Neural progenitor cell (in vitro differentiated cells): Measurements from ENCODE around the gene TMEM131L. TPM values are rescaled to one million over a fixed set of nuclear protein-coding genes. Genes with fewer than 3 reads are reported as not detected.
"Not testable (repeated sequence)": the region's sequence is repeated elsewhere in the genome, so short reads cannot be mapped to it uniquely, and the experiment has no call there.

Experiments used
- DNase-seq: peaks from one replicate; pipeline ENCODE4 v3.0.0-alpha.2; 2016; ENCODE audit warnings: low spot score
- H2AFZ ChIP-seq: fragments of 200-600 bp; sonication (generic); replicated peaks from 2 replicates; pipeline ENCODE4 v1.6.1; 2016; ENCODE audit warnings: antibody characterized with exemption
- H3F3A ChIP-seq: fragments of 200-600 bp; sonication (generic); 2 replicates; pipeline ENCODE4 v1.6.1; 2016; ENCODE audit warnings: antibody characterized with exemption, low read depth
- H3K27ac ChIP-seq: fragments of 200-600 bp; sonication (generic); 2 replicates; pipeline ENCODE4 v1.5.1; 2016; ENCODE audit warnings: mild to moderate bottlenecking
- H3K27me3 ChIP-seq: fragments of 200-600 bp; sonication (generic); 2 replicates; pipeline ENCODE4 v1.6.1; 2016; ENCODE audit warnings: mild to moderate bottlenecking, moderate library complexity
- H3K36me3 ChIP-seq: fragments of 200-600 bp; sonication (generic); 2 replicates; pipeline ENCODE4 v1.5.1; 2016
- H3K4me1 ChIP-seq: fragments of 200-600 bp; sonication (generic); 2 replicates; pipeline ENCODE4 v1.6.1; 2016; ENCODE audit warnings: mixed run types
- H3K4me2 ChIP-seq: fragments of 200-600 bp; sonication (generic); 2 replicates; pipeline ENCODE4 v1.6.1; 2016
- H3K4me3 ChIP-seq: fragments of 200-600 bp; sonication (generic); 2 replicates; pipeline ENCODE4 v1.5.1; 2016
- H3K79me2 ChIP-seq: fragments of 200-600 bp; sonication (generic); 2 replicates; pipeline ENCODE4 v1.6.1; 2016; ENCODE audit warnings: low read depth
- H3K9ac ChIP-seq: fragments of 200-600 bp; sonication (generic); 2 replicates; pipeline ENCODE4 v1.6.1; 2016
- H3K9me3 ChIP-seq: fragments of 200-600 bp; sonication (generic); 2 replicates; pipeline ENCODE4 v1.5.1; 2016; ENCODE audit warnings: low read depth
- H4K20me1 ChIP-seq: fragments of 200-600 bp; sonication (generic); 2 replicates; pipeline ENCODE4 v1.6.1; 2016; ENCODE audit warnings: low read depth
- H3K27ac Mint-ChIP-seq: 3 replicates; pipeline ENCODE4 v1.8.0; 2021; ENCODE audit warnings: mixed read lengths
- H3K27me3 Mint-ChIP-seq: 2 replicates; pipeline ENCODE4 v1.8.0; 2022; ENCODE audit warnings: low read depth, mild to moderate bottlenecking, inconsistent platforms, moderate library complexity, mixed read lengths; ENCODE audit not compliant: insufficient read depth
- H3K36me3 Mint-ChIP-seq: 3 replicates; pipeline ENCODE4 v1.8.0; 2021; ENCODE audit warnings: mixed read lengths
- H3K4me1 Mint-ChIP-seq: 3 replicates; pipeline ENCODE4 v1.8.0; 2021; ENCODE audit warnings: mixed read lengths
- H3K4me3 Mint-ChIP-seq: 3 replicates; pipeline ENCODE4 v1.8.0; 2021; ENCODE audit warnings: mild to moderate bottlenecking, moderate library complexity, mixed read lengths
- H3K9me3 Mint-ChIP-seq: 3 replicates; pipeline ENCODE4 v1.8.0; 2020; ENCODE audit warnings: mixed read lengths
- CTCF ChIP-seq: fragments of 200-600 bp; sonication (generic); IDR thresholded peaks from 2 replicates; pipeline ENCODE4 v1.5.1; 2017; ENCODE audit warnings: antibody characterized with exemption, mild to moderate bottlenecking
- EZH2 ChIP-seq: fragments of 200-600 bp; sonication (generic); IDR thresholded peaks from 2 replicates; pipeline ENCODE4 v1.6.1; 2017; ENCODE audit warnings: antibody characterized with exemption, mild to moderate bottlenecking, moderate library complexity
- EZH2phosphoT487 ChIP-seq: fragments of 200-600 bp; sonication (generic); IDR thresholded peaks from 2 replicates; pipeline ENCODE4 v1.6.1; 2017; ENCODE audit warnings: antibody characterized with exemption
- total RNA-seq: library from RNA; depleted of rRNA; stranded (reverse); fragments of >200 nt; gene quantifications from 2 replicates; pipeline ENCODE4 v1.2.3, GENCODE V29; 2015; ENCODE audit warnings: low replicate concordance

Gene TMEM131L
- total RNA-seq, 1 donor from 2014 or later, result 14.8 TPM

GRCh38 chr4:153506341-153507309 lies 40.5 kb downstream of the TMEM131L start:
- Histone ChIP-seq H3K27ac (no peak overlapping the region), H3K9ac (no peak overlapping the region), H3K4me2 (no peak overlapping the region), H2AFZ (no peak overlapping the region), H3K4me3 (no peak overlapping the region), H3K4me1 (no peaks in the 10 kb centered on the region), H3K9me3 (no peaks in the 10 kb centered on the region), H3K27me3 (no peaks in the 10 kb centered on the region), H3K36me3 (no peaks in the 10 kb centered on the region), H3F3A (no peaks in the 10 kb centered on the region), H4K20me1 (no peaks in the 10 kb centered on the region), H3K79me2 (no peaks in the 10 kb centered on the region)
- no peak for DNase-seq
- TF ChIP-seq EZH2phosphoT487 (no peak), CTCF (no peak), EZH2 (no peak)
- H3K36me3 Mint-ChIP-seq, result peaks cover 16% of the 10 kb centered on the region
- H3K27me3 Mint-ChIP-seq, result no peaks in the 10 kb centered on the region
- peaks cover 4% of the 10 kb centered on the region for H3K9me3 Mint-ChIP-seq
- no peak overlapping the region for H3K27ac Mint-ChIP-seq
- H3K4me1 Mint-ChIP-seq, result peaks cover 4% of the 10 kb centered on the region
- H3K4me3 Mint-ChIP-seq, result no peak overlapping the region

GRCh38 chr4:153507310-153508073 lies 41.3 kb downstream of the TMEM131L start:
- Mint-ChIP-seq H3K9me3 (peaks cover 4% of the 10 kb centered on the region), H3K27ac (no peak overlapping the region), H3K4me1 (peaks cover 6% of the 10 kb centered on the region), H3K36me3 (peaks cover 16% of the 10 kb centered on the region), H3K4me3 (no peak overlapping the region), H3K27me3 (no peaks in the 10 kb centered on the region)
- Histone ChIP-seq H3K4me3 (no peak overlapping the region), H3K27me3 (no peaks in the 10 kb centered on the region), H3F3A (no peaks in the 10 kb centered on the region), H3K9me3 (no peaks in the 10 kb centered on the region), H4K20me1 (no peaks in the 10 kb centered on the region), H3K4me1 (peaks cover 7% of the 10 kb centered on the region), H2AFZ (no peak overlapping the region), H3K36me3 (no peaks in the 10 kb centered on the region), H3K9ac (no peak overlapping the region), H3K79me2 (no peaks in the 10 kb centered on the region), H3K4me2 (no peak overlapping the region), H3K27ac (no peak overlapping the region)
- no peak for DNase-seq
- no peak for TF ChIP-seq CTCF
- TF ChIP-seq EZH2phosphoT487, result no peak
- TF ChIP-seq EZH2, result no peak

- H2AFZ ChIP-seq, H3K36me3 ChIP-seq, DNase-seq, H3K27me3 ChIP-seq, H3K27me3 Mint-ChIP-seq, H3K9ac ChIP-seq, H3F3A ChIP-seq, H3K4me3 ChIP-seq, H3K27ac Mint-ChIP-seq, H4K20me1 ChIP-seq, H3K79me2 ChIP-seq, H3K27ac ChIP-seq, H3K9me3 ChIP-seq, H3K9me3 Mint-ChIP-seq, H3K4me3 Mint-ChIP-seq, H3K4me2 ChIP-seq: not testable (repeated sequence)
- Mint-ChIP-seq H3K36me3 (peaks cover 16% of the 10 kb centered on the region), H3K4me1 (peaks cover 19% of the 10 kb centered on the region)
- H3K4me1 ChIP-seq, result peaks cover 22% of the 10 kb centered on the region
Measured at GRCh38 chr4:153509212-153509611, 43.1 kb downstream of the TMEM131L start.
